K562 (cell line): ENCODE measurements around the gene PSMB8. TPM values are rescaled to one million over a fixed set of nuclear protein-coding genes. Genes with fewer than 3 reads are reported as not detected.

Experiments used
- ATAC-seq: fragments of 200-7000 bp; cut with Tn5 transposase; 3 replicates; pipeline ENCODE4 v1.9.1; 2020; ENCODE audit warnings: moderate library complexity
- BruUV-seq: library from RNA; stranded (reverse); fragments of 400-500 nt; replicated peaks from 2 replicates; lab custom pipeline; 2021; lab: Mats Ljungman, UMichigan
- CTCF ChIA-PET: fragments of 300-600 bp; formaldehyde crosslinking; extraction: SDS; loops from one replicate; lab custom pipeline; 2021; ENCODE audit warnings: low intra/inter-chr PET ratio; lab: Yijun Ruan, JAX
- POLR2A ChIA-PET: fragments of 300-600, 350-650 bp; sonication (Branson Sonifier 250); formaldehyde crosslinking; extraction: SDS; loops from one replicate; lab custom pipeline; 2021; ENCODE audit warnings: antibody characterized with exemption, inconsistent platforms; lab: Yijun Ruan, JAX
- DNase-seq, 4 experiments: peaks; one replicate each; pipeline versions ENCODE4 v3.0.0 to v3.0.0-alpha.2; 2011 to 2018; ENCODE audit warnings: low spot score in 3 of 4, mixed read lengths in 3 of 4; ENCODE audit errors: extremely low read depth in 1 of 4
- FAIRE-seq: peaks from 2 replicates; lab custom pipeline; 2011; peaks lifted over from hg19 to GRCh38; lab: Jason Lieb, UNC
- H2AFZ ChIP-seq: 2 replicates; pipeline ENCODE4 v1.6.0; 2011; ENCODE audit warnings: low read depth, low read length, control low read depth, inconsistent platforms
- H3K27ac ChIP-seq: fragments of 200-600 bp; 3 replicates; pipeline ENCODE4 v1.8.0; 2011; ENCODE audit warnings: low read depth, mild to moderate bottlenecking, control low read depth, inconsistent platforms, low read length, moderate library complexity, mixed read lengths; ENCODE audit errors: extremely low read depth
- H3K27me3 ChIP-seq, 2 experiments: fragments of 300-600 bp in 1 of 2; 2 replicates in 1 of 2; 3 replicates in 1 of 2; pipeline versions ENCODE4 v1.6.0 to v1.8.0; 2011; ENCODE audit warnings: inconsistent platforms in 2 of 2, low read length in 2 of 2, mild to moderate bottlenecking in 1 of 2, mixed read lengths in 1 of 2, moderate library complexity in 1 of 2; ENCODE audit not compliant: control insufficient read depth in 2 of 2, insufficient read depth in 2 of 2
- H3K36me3 ChIP-seq: fragments of 300-600 bp; 3 replicates; pipeline ENCODE4 v1.8.0; 2011; ENCODE audit warnings: mild to moderate bottlenecking, low read length, inconsistent platforms; ENCODE audit not compliant: control insufficient read depth, insufficient read depth
- H3K4me1 ChIP-seq, 2 experiments: fragments of 200-600 bp in 1 of 2; replicated peaks in 1 of 2; 2 replicates in 1 of 2; 3 replicates in 1 of 2; pipeline versions ENCODE4 v1.5.1 to v1.8.0; 2011; ENCODE audit warnings: inconsistent platforms in 2 of 2, low read length in 2 of 2, mild to moderate bottlenecking in 1 of 2, mixed read lengths in 1 of 2, moderate library complexity in 1 of 2; ENCODE audit not compliant: control insufficient read depth in 2 of 2, insufficient read depth in 2 of 2
- H3K4me2 ChIP-seq: 2 replicates; pipeline ENCODE4 v1.6.1; 2011; ENCODE audit warnings: low read length, control low read depth, inconsistent platforms, mixed read lengths; ENCODE audit not compliant: insufficient read depth
- H3K4me3 ChIP-seq: fragments of 200-600 bp; sonication (generic), shearing (Covaris generic); 2 replicates; pipeline ENCODE4 v1.5.1; 2016; ENCODE audit warnings: control low read depth, inconsistent platforms
- H3K79me2 ChIP-seq: fragments of 200-600 bp; 3 replicates; pipeline ENCODE4 v1.8.0; 2011; ENCODE audit warnings: low read length, inconsistent platforms; ENCODE audit not compliant: control insufficient read depth, insufficient read depth
- H3K9ac ChIP-seq, 2 experiments: 2 replicates each; pipeline versions ENCODE4 v1.6.0 to v1.6.1; 2011; ENCODE audit warnings: low read depth in 2 of 2, low read length in 2 of 2, control low read depth in 1 of 2, inconsistent platforms in 1 of 2, mild to moderate bottlenecking in 1 of 2, mixed read lengths in 1 of 2; ENCODE audit not compliant: insufficient read depth in 1 of 2
- H3K9me1 ChIP-seq: one replicate; pipeline ENCODE4 v1.6.0; 2011; ENCODE audit warnings: inconsistent platforms, mild to moderate bottlenecking, low read length, moderate library complexity; ENCODE audit not compliant: control insufficient read depth, insufficient read depth
- H3K9me3 ChIP-seq: replicated peaks from 2 replicates; pipeline ENCODE4 v1.5.1; 2011; ENCODE audit warnings: low read depth, low read length, inconsistent platforms; ENCODE audit not compliant: control insufficient read depth, insufficient read depth
- H4K20me1 ChIP-seq: replicated peaks from 2 replicates; pipeline ENCODE4 v1.6.1; 2011; ENCODE audit warnings: low read length, inconsistent platforms, mixed read lengths; ENCODE audit not compliant: control insufficient read depth, insufficient read depth
- CXXC5 ChIP-seq: fragments of 250-450 bp; sonication (Bioruptor Pico); IDR thresholded peaks from 2 replicates; pipeline ENCODE4 v1.8.0; 2022; ENCODE audit warnings: inconsistent platforms, mild to moderate bottlenecking, moderate library complexity
- E2F3 ChIP-seq: fragments of 250-450 bp; sonication (Bioruptor Pico); IDR thresholded peaks from 2 replicates; pipeline ENCODE4 v1.4.0; 2020; ENCODE audit warnings: mild to moderate bottlenecking
- ELF4 ChIP-seq: fragments of 450-650 bp; formaldehyde crosslinking; IDR thresholded peaks from 2 replicates; pipeline ENCODE4 v1.4.0; 2022; ENCODE audit warnings: missing genetic modification characterization
- NFXL1 ChIP-seq: fragments of 450-650 bp; formaldehyde crosslinking; IDR thresholded peaks from 2 replicates; pipeline ENCODE4 v1.4.0; 2021; ENCODE audit warnings: mild to moderate bottlenecking
- NRF1 ChIP-seq, 2 experiments: fragments of 450-650 bp; IDR thresholded peaks in 1 of 2; conservative IDR thresholded peaks in 1 of 2; 2 replicates each; pipeline ENCODE4 v1.6.1; 2014; ENCODE audit warnings: mild to moderate bottlenecking in 2 of 2
- SPI1 ChIP-seq: IDR thresholded peaks from 2 replicates; pipeline ENCODE4 v1.6.1; 2011; ENCODE audit warnings: low read depth, low read length, control low read depth, borderline replicate concordance
- ZBTB43 ChIP-seq: sonication (generic); formaldehyde crosslinking; IDR thresholded peaks from 2 replicates; pipeline ENCODE4 v1.8.0; 2023; ENCODE audit warnings: mild to moderate bottlenecking, missing genetic modification reagents
- ZNF140 ChIP-seq: fragments of 250-450 bp; sonication (Bioruptor Pico); IDR thresholded peaks from 2 replicates; pipeline ENCODE4 v1.8.0; 2021; ENCODE audit warnings: moderate library complexity, mild to moderate bottlenecking, inconsistent platforms
- ZNF3 ChIP-seq: fragments of 250-450 bp; sonication (Bioruptor Pico); IDR thresholded peaks from 2 replicates; pipeline ENCODE4 v1.5.0; 2021; ENCODE audit warnings: mild to moderate bottlenecking, moderate library complexity
- ZNF507 ChIP-seq: conservative IDR thresholded peaks from 2 replicates; pipeline ENCODE4 v1.6.1; 2017; ENCODE audit warnings: missing genetic modification characterization, missing compliant biosample characterization
- WGBS: fragments of 100-300 bp; shearing (Covaris generic); methylation state at CpG from one replicate; pipeline ENCODE4 v1.1.6; 2016; ENCODE audit warnings: low coverage, mixed read lengths; ENCODE audit not compliant: insufficient coverage; ENCODE audit errors: missing lambda C conversion rate; 5-methylcytosine and 5-hydroxymethylcytosine counted together
- in situ Hi-C: fragments of 300-500 bp; cut with MboI; formaldehyde crosslinking; loops from 4 replicates; pipeline ENCODE4 v1.15.0; 2018; ENCODE audit warnings: inconsistent platforms, mixed read lengths
- intact Hi-C: fragments of 100-400 bp; cut with micrococcal nuclease; formaldehyde crosslinking; loops from 2 replicates; pipeline ENCODE4 v1.14.2; 2022
- polyA plus RNA-seq, 8 experiments: library from polyadenylated mRNA; depleted of rRNA in 4 of 8; stranded (reverse) in 5 of 8; unstranded in 3 of 8; fragments of >200 nt; fragmentation: Nextera tagmentation in 2 of 8; fragmentation: Illumina TruSeq in 1 of 8; extraction: Ambion mirVana in 2 of 8; extraction: Trizol in 1 of 8; gene quantifications; 2 replicates each; pipeline versions ENCODE4 v1.2.1 to v1.2.3, GENCODE V29; 2011 to 2014; ENCODE audit warnings: inconsistent platforms in 1 of 8, missing spikeins in 1 of 8
- total RNA-seq, 7 experiments: library from RNA; depleted of rRNA in 6 of 7; stranded (reverse); fragments of >200 nt in 6 of 7; fragmentation: Illumina TruSeq in 2 of 7; extraction: Trizol in 2 of 7; gene quantifications; 2 replicates each; pipeline versions ENCODE4 v1.2.1 to v1.2.3, GENCODE V29; 2011 to 2021; ENCODE audit warnings: low replicate concordance in 1 of 7

Gene PSMB8
- total and polyA plus RNA-seq, 9 of the 15 experiments (the other 6 are each of a cell fraction or from before 2014, with no cell fraction given), result 0.71 to 4.0 (median 2.4) TPM

GRCh38 chr6:32852018-32852843, 8.4 kb upstream of the PSMB8 start:
- H3K9me3 ChIP-seq, result no peaks in the 10 kb centered on the region
- no peak for TF ChIP-seq ELF4 (CRISPR knock-in tag)
- TF ChIP-seq NFXL1 (CRISPR knock-in tag), result no peak
- no peak for TF ChIP-seq E2F3 (CRISPR knock-in tag)
- TF ChIP-seq NRF1 (conservative IDR thresholded peaks at IDR 0.05 in 1 of 2, IDR thresholded peaks at IDR 0.05 in 1 of 2), result no peak
- TF ChIP-seq ZNF3 (CRISPR knock-in tag), result no peak
- TF ChIP-seq ZNF140, result no peak
- no peak for TF ChIP-seq ZBTB43 (CRISPR knock-in tag)
- TF ChIP-seq ZNF507 (tag), result no peak
- no peak for TF ChIP-seq SPI1
- no peak for TF ChIP-seq CXXC5 (CRISPR knock-in tag)
- TSS peak; percentile 70 for BruUV-seq
- no peak for ATAC-seq
- POLR2A ChIA-PET, result interaction anchor here (1.3 to 3.3 kb wide), 3 partner anchors 16 to 121 kb away, joined by 5 to 18 read pairs (median 17); no protein-coding TSS in a partner anchor
- no peak overlapping the region for H3K4me3 ChIP-seq
- no peaks in the 10 kb centered on the region for H3K79me2 ChIP-seq
- peaks cover 3% of the 10 kb centered on the region for H3K9me1 ChIP-seq
- intact Hi-C loops (no loop called here), in situ Hi-C loops (no loop called here)
- no peak for FAIRE-seq
- no peak for DNase-seq
- peaks cover 14 to 22% of the 10 kb centered on the region in 2 experiments for H3K4me1 ChIP-seq
- no peak overlapping the region for H2AFZ ChIP-seq
- 0 out of 2 replicates have a peak overlapping the region, but pooled peaks have one; percentile 91 for H3K4me2 ChIP-seq
- WGBS, result 43% methylated on average over 23 of the region's 23 CpGs
- H4K20me1 ChIP-seq, result peaks cover 2% of the 10 kb centered on the region; the same call in 1 of the 2 replicates
- H3K27ac ChIP-seq, result no peak overlapping the region
- CTCF ChIA-PET, result no interaction called here
- H3K36me3 ChIP-seq, result no peaks in the 10 kb centered on the region
- no peak overlapping the region; a peak in 1 of 4 replicates for H3K9ac ChIP-seq
- H3K27me3 ChIP-seq, result peaks cover 19 to 58% of the 10 kb centered on the region in 2 experiments
